GM15510 (cell line): ENCODE data around the gene ZNF70.
A peak's percentile ranks its signal among the peaks of the same experiment; 100 is the strongest.

ENCODE experiments used
- POLR2A ChIP-seq: IDR thresholded peaks from 3 replicates; pipeline ENCODE4 v1.6.1; 2011; ENCODE audit warnings: borderline replicate concordance; ENCODE audit not compliant: insufficient read length; ENCODE audit errors: extremely low read depth

Gene ZNF70

GRCh38 chr22:23750714-23751440 is at the start of gene ZNF70:
ZNF70 (minus strand) TSS chr22:23751112; CDS start chr22:23745140, 5,972 bp downstream.
- peak; percentile 78 for TF ChIP-seq POLR2A

GRCh38 chr22:23796461-23796860 is 45.5 kb upstream of the ZNF70 start:
- no peak for TF ChIP-seq POLR2A

DNA sequence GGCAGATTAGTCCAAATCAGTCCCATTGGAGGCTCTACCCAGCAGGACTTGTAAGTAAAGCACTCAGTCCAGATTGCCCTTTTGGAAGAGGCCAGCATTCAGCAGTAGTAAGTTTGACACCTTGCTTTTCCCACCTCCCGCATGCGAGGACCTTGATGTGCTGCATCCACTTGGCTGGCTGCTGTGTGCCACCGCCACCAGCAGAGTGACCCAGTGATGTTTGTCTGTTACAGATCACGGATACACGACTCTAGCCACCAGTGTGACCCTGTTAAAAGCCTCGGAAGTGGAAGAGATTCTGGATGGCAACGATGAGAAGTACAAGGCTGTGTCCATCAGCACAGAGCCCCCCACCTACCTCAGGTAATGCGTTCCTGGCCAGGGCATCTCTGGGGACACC is 42.4 kb upstream of the ZNF70 start:
- TF ChIP-seq POLR2A, result no peak

DNA sequence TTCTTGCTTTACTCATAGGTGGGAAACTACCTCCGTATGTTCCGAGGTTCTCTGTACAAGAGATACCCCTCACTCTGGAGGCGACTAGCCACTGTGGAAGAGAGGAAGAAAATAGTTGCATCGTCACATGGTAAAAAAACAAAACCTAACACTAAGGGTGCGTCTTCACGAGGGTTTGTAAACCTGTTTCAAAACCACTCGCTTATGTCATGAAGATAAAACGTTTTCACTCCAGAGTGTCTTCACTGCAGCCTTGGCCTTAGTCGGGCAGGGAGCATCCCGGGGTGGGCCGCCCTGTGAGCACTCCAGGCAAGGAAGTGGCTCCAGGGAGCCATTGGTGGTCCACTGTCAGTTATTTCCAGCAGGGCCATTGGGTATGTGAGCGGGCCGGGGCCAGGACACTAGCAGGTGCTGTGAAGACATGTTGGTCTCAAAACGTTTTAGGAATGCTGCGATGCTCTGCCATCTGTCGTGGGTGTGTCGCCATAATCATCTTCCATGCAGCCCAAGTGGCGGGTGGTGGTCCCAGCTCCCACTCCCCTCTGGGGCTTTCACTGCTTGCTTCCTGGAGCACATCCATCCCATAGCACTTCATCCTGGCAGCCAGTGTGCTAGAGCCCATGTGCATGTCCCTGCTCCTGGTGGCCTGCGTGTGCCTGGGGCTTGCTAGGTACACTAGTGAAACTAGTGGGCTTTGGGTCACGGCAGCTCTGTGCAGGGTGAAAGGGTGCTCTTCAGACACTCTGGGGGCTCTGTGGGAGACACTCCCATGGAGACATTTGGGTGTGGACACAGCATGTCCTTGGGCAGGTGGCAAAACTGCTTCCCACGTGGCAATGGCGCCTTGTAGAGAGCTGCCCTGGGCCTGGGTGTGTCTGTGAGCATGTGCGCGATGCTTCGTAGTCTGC is 41.1 kb upstream of the ZNF70 start:
- TF ChIP-seq POLR2A, result no peak

DNA sequence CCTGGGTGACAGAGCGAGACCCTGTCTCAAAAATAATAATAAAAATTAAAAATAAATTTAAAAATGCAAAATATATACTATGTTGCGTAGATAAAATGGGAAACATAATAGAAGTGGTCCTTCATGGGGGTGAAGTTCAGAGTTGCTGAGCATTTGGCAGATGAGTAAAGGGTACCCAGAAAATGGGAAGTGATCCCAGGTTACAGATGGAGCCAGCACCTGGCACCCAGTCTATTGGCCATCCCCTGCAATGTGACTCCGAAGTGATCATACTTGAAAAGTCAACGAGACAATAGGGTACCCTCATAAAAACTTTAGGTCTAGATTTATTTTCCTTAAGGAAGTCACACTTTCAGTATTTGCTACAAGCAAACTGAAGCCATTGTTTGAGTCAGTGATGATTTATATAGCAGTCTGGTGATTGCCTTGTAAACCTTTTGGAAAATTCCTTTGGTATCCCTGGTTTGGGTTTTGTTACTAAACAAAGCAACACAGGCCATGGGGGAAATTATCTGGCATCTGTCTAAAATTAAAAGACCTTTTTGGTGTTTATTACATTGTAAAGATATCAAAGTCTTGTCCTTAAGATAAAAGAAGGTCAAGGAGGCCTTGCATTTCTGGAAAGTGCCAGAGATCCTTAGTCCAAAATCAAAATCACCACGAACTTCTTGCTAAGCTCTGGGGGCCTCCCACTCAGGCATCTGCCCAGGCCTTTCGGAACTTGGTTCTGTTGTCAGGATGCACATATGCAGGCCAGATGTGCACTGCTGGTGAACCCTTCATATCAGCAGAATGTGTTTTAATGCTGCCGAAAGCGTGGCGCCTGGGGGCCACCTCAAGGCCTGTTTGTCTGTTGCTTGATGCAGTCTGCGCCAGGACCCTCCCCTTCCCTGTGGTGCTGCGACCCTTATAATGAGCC is 40.2 kb upstream of the ZNF70 start:
- no peak for TF ChIP-seq POLR2A

- TF ChIP-seq POLR2A, result no peak
These were observed 38.7 kb upstream of the ZNF70 start for GRCh38 chr22:23789638-23790037.

DNA sequence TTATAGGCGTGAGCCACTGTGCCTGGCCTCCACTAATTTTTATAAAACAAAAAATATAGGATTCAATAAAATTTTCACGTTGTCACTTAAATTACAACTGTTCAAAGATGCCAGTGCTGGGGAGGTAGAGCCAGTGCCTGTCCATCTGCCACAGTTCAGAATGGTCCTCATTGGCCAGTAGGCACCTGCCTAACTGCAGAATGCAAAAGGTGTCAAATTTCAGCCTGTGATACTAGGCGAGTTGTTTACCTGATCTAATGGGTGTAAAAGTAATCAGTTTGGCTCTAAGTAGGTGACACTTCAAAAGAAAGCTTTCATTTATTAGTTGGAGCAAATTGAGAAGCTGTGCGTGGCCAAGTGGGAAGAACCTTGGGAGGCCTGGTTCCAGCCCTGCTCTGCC is 38.2 kb upstream of the ZNF70 start:
- TF ChIP-seq POLR2A, result no peak

DNA sequence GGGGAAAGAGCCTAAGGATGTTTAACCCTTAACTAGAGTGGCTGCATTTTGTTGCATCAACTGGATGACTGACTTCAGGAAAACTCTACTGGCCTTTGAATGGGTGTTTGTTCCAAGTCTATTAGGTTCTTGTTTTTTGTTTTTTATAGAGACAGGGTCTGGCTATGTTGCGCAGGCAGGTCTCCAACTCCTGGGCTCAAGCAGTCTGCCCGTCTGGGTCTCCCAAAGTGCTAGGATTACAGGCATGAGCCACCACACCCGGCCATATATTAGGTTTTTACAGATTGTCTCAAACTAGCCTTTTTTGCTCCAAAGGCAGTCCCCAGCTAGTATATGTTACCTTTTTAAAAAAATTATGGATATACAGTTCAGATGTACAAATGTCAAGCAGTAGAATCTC is 37.0 kb upstream of the ZNF70 start:
- TF ChIP-seq POLR2A, result no peak

DNA sequence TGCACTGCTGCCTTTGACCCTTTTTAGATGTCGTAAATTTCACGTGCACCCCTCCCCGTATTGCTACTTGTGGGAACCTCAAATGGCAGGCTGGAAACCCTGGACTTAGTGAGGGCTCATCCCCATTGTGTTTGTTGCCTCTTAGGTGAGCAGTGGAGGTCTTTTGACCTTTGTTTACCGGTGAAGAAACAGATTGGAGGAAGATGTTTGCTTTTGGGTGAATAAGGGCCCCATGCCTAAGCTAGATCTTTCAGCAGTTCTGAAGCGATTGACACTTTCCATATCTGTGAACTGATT is 36.6 kb upstream of the ZNF70 start:
- no peak for TF ChIP-seq POLR2A

DNA sequence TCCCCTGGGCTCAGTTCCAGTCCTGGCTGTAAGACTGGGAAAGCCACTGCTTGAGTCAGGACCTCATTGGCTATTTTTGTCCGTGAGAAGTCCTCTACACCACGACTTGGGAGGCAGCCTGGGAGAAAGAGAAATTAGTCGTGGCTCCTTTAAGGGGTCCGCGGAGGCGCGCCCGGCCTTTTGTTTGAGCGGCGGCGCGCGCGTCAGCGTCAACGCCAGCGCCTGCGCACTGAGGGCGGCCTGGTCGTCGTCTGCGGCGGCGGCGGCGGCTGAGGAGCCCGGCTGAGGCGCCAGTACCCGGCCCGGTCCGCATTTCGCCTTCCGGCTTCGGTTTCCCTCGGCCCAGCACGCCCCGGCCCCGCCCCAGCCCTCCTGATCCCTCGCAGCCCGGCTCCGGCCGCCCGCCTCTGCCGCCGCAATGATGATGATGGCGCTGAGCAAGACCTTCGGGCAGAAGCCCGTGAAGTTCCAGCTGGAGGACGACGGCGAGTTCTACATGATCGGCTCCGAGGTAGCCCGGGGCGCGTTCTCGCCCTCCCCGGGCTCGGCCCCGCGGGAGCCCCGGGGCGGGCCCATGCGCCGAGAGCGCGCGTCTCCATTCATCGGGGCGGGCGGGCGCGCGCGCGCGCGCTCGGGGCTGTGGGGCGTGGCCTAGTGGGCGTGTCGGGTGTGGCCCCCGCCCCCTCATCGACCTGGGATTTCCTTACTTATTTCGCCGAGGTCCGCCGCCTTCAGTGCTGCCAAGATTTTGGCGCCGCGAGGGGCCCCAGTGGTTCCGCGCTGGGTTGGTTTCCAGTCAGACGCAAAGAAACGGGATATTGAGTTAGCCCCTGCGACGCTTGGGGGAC is 36.1 kb upstream of the ZNF70 start, which contains the start of gene SMARCB1:
Gene SMARCB1 (plus strand): TSS at position 215 of the 848 bp plus-strand sequence. CDS start 204 bp downstream, at position 419.
- peak; percentile 78 for TF ChIP-seq POLR2A

GRCh38 chr22:23786261-23786710 is 35.4 kb upstream of the ZNF70 start:
- TF ChIP-seq POLR2A, result no peak

DNA sequence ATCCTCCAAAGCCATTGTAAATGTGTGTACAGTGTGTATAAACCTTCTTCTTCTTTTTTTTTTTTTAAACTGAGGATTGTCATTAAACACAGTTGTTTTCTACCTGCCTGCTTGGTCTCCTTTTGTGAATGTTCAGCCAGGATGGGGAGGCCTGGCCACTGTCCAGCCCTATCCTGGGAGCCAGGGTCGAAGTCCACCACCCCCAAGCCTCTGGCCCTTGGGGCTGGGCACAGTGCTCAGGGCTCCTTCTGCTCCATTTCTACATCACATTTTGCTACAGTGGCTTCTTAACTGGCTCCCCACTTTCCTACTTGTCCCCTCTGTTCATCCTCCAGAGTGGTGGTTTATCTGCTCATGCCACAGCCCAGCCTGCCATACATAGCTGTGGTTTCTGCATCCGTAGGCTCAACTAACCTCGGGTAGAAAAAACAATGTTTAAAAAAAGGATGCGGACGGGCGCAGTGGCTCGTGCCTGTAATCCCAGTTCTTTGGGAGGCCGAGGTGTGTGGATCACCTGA is 33.4 kb upstream of the ZNF70 start:
- no peak for TF ChIP-seq POLR2A

- TF ChIP-seq POLR2A, result no peak
These were observed 32.6 kb upstream of the ZNF70 start for GRCh38 chr22:23783265-23784150.
